H54 (cell line): ENCODE results near the gene ALDH3B2.
"Not testable (repeated sequence)": the region's sequence is repeated elsewhere in the genome, so short reads cannot be mapped to it uniquely, and the experiment has no call there.

ENCODE experiments used
- DNase-seq: peaks from one replicate; pipeline ENCODE4 v3.0.0; 2011; ENCODE audit warnings: low spot score, mixed read lengths; ENCODE audit not compliant: insufficient read length
- FAIRE-seq: peaks from 3 replicates; lab custom pipeline; 2011; peaks lifted over from hg19 to GRCh38; lab: Jason Lieb, UNC
- POLR2A ChIP-seq: IDR thresholded peaks from 2 replicates; pipeline ENCODE4 v1.6.1; 2011; ENCODE audit warnings: low read depth, mild to moderate bottlenecking, low read length

The ALDH3B2 gene

DNA sequence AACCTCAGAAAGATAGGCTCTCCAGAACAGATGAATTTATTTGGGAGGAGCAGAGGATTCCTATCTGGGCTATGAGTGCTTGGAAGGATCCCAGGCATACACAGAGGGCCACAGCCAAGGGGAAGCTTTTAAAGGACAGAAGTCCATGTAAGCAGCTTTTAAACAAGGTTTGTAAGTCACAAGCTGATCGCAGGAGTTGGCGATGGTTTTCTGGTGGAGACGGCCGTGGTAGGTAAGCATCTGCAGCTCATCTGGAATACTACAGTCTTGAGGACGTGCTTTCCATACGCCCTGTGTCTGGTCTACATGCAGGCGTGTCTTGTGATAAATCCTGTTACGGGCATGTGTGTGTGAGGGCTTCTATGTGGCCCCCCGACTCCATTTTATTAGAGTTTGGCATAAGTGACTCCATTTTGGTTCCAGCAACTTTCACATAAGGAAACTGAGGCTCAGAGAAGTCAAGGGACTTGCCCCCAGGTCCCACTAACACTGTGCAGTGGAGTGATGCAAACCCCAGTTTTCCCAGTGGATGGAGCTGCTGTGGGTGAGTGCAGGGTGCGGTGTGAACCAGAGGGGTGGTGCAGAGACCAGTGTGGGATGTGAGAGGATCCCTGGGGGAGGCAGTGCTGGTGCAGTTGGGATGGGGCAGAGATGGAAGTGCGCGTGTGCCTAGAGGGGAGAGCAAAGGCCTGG lies 12.1 kb downstream of the ALDH3B2 start:
- no peak for TF ChIP-seq POLR2A
- DNase-seq (no peak), FAIRE-seq (no peak)

DNA sequence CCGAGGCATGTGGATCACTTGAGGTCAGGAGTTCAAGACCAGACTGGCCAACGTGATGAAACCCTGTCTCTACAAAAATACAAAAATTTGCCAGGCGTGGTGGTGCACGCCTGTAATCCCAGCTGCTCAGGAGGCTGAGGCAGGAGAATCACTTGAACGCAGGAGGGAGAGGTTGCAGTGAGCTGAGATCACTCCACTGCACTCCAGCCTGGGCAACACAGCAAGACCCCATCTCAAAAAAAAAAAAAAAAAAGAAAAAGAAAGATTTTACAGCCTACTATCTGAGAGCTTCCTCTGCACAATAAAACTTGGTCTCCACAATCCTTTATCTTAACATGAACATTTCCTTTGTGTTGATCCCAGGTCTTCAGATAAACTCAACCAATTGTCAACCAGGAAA lies 13.7 kb downstream of the ALDH3B2 start:
- FAIRE-seq, DNase-seq: not testable (repeated sequence)

DNA sequence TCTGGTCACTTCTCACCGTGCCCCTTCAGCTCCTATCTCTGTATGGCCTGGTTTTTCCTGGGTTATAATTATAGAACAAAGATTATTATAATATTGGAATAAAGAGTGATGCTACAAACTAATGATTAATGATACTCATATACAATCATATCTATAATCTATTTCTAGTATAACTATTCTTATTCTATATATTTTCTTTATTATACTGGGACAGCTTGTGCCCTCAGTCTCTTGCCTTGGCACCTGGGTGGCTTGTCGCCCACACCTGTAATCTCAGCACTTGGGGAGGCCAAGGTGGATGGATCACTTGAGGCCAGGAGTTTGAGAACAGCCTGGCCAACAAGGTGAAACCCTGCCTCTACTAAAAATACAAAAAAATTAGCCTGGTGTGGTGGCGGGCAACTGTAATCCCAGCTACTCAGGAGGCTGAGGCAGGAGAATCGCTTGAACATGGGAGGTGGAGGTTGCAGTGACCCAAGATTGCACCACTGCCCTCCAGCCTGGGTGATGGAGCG lies 14.7 kb downstream of the ALDH3B2 start:
- DNase-seq, FAIRE-seq: not testable (repeated sequence)

DNA sequence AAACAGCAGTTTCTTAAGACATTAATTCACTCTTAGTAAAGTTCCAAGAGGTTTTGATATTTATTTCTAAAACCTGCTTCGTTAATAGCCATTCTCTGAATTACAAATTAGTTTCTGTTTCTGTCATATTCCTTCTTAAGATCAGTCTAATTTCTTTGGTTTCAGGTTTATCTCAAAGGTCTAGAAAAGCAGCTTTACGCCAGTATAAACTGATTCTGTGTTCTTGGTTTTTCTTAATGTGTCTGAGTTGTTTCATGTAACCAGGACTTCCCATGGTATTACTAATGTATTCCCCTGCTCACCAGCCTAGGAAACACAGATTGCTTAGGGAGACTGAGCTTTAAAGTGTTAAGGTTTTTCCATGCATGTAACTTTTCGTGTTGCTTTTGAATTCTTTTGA lies 17.1 kb downstream of the ALDH3B2 start:
- FAIRE-seq (no peak), DNase-seq (no peak)
- no peak for TF ChIP-seq POLR2A

DNA sequence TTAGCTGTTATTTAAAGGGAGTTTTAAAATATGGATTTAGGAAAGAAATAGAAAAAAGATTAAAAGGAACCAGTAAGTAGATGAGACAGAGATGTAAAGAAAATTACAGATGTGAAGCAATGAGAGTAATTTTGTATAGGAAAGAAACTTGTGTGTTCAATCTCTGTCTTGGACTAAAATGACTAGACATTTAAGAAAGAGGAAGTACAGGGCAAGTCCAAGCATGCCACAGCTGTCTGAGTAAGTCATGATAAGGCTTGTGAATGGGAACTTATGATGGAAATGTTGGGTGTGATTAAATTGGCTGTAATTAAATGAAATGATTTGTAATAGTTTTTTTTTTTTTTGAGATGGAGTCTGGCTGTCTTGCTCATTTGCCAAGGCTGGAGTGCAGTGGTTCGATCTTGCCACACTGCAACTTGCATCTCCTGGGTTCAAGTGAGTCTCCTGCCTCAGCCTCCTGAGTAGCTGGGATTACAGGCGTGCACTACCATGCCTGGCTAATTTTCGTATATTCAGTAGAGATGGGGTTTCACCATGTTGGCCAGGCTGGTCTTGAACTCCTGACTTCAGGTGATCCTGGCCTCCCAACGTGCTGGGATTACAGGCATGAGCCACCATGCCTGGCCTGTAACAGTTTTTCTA lies 18.0 kb downstream of the ALDH3B2 start:
- FAIRE-seq: no peak
- no peak for DNase-seq
- TF ChIP-seq POLR2A: no peak

DNA sequence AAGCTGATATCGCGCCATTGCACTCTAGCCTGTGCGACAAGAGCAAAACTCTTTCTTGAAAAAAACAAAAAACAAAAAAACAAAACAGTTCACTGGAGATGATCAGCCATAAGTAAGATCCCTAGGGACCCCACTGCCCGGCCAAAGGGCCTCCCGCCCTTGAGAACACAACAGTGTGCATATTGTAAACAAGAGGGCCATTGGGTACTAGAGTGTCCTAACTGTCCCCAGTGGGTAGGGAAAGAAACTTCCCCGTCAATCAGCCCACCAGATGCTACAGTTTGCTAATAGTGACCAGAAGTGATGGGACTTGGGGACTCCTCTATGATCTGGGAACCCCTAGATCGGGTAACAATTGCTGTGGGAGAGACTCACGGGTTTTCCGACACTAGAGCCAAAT lies 20.2 kb downstream of the ALDH3B2 start:
- FAIRE-seq (no peak), DNase-seq (no peak)
- TF ChIP-seq POLR2A: no peak

DNA sequence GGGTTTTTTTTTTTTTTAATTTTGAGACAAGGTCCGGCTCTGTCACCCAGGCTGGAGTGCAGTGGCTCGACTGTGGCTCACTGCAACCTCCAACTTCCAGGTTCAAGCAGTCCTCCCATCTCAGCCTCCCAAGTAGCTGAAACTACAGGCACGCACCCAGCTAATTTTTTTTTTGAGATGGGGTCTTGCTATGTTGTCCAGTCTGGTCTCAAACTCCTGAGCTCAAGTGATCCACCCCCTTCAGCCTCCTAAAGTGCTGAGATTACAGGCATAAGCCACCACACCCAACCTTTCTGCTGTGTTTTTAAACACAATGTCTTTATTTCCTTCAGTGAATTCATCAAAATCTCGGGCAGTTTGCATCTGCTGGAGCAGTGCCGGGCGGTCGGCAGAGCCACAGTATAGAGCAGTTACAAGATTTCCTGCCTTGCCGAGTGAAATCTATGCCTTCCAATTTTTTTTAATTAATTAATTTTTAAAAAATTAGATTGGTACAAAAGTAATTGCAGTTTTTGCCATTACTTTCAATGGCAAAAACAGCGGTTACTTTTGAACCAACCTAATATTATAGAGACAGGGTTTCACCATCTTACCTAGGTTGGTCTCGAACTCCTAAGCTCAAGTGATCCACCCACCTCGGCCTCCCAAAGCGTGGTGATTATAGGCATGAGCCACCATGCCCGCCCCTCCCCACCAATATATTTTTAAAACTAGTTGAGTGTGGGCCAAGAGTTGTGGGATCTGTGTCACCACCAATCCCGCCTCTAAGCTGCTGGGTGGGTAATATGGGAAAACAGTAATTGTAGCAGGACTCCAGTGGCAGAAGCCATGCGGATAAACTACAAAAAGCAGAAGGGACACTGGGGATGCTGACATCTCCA lies 21.2 kb downstream of the ALDH3B2 start:
- FAIRE-seq: no peak
- DNase-seq: no peak
- TF ChIP-seq POLR2A: no peak

DNA sequence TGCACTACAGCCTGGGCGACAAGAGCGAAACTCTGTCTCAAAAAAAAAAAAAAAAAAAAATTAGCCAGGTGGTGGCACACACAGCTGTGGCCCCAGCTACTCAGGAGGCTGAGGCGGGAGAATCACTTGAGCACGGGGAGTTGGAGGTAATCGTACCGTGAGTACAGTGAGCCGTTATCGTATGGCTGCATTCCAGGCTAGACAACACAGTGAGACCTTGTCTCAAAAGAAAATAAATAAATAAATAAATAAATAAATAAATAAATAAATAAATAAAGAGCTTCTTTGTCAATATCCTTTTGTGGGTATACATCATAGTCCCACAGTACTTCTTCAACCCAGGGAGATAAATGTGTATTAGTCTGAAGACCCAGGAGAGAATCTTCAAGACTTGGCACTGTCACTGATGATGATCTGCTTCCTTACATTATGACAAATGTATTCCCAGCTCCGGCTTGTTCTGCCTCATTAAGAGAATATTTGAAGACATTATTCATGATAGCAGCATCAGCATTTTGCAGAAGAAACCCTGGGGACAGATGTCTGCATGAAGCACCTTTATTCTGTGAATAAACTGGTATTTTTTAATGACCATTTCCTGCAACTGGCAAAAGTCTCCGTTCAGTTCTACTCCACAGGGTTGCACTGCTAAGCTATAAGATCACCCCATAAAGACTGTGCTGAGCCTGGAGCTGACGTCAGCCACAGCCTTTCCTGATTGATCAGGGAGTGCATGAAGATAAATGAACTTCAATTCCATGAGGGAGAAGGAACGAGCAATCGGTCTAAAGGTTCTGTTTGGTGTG lies 22.2 kb downstream of the ALDH3B2 start:
- FAIRE-seq (no peak), DNase-seq (no peak)
- no peak for TF ChIP-seq POLR2A

DNA sequence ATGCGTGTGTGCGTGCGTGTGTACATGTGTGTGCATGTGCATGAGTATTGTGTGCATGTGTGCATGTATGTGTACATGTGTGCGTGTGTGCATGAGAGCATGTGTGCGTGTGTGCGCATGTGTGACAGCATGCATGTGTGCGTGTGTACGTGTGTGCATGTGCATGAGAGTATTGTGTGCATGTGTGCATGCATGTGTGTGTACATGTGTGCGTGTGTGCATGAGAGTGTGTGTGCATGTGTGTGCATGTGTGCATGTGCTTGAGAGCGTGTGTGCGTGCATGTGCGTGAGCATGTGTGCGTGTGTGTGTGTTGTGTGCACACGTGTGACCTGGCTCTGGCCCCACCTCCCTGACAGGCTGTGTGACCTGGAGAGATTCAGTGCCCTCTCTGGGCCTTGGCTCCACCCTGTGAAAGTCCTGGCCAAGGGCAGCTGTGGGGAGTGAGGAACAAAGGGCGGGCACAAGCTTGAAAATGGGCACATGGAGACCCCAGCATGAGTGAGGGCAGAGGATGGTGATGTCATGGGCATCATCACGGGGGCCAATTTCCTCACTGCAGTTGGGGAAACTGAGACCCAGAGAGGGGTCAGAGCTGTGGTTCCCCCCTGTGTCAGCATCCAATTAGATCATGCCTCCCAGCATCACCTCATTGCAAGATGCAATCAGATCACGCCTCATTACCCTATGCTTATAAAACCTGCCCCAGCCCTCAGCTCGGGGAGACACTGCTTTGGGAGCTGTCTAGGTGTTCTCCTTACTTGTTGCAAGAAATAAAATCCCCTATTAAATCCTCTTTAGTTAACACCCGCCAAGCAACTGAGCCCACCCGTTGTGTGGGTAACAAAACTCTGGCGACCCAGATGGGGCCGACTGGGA lies 24.6 kb downstream of the ALDH3B2 start:
- no peak for TF ChIP-seq POLR2A
- FAIRE-seq (no peak), DNase-seq (no peak)

DNA sequence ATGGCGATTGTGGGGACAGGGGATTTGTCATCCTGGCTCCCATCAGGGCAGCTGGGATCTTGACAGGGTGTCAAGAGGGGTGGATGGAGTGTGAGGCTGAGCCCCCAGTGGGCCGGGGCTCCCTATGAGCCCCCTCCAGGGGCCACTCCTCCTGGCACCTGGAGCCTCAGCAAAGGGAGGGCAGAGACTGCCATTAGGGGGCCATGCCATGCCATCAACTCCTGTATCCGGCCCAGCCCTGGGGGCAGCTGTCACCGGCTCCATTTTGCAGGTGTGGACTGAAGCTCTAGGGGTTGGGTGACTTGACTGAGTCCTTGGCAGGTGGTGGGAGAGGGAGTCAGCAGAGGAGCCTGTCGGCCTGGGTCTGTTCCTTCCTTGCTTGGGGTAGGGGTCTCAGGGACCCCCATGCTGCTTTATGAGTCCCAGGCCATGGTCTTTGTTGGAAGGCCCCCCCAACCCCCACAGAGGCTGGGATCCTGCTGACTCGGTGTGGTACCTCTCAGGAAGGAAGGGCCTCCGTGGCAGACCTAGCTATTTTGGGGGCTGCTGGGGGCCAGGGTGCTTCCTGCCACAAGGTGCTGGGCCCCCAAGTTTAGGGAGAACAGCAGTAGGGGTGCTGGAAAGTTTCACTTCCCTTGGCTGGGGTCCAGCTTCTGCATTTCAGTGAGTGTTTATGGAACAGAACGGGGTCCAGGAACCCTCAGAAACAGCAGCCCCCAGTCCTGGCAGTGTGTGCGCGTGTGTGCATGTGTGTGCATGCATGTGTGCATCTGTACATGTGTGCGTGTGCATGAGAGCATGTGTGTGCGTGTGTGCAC lies 25.4 kb downstream of the ALDH3B2 start:
- no peak for TF ChIP-seq POLR2A
- no peak for FAIRE-seq
- DNase-seq: no peak

DNA sequence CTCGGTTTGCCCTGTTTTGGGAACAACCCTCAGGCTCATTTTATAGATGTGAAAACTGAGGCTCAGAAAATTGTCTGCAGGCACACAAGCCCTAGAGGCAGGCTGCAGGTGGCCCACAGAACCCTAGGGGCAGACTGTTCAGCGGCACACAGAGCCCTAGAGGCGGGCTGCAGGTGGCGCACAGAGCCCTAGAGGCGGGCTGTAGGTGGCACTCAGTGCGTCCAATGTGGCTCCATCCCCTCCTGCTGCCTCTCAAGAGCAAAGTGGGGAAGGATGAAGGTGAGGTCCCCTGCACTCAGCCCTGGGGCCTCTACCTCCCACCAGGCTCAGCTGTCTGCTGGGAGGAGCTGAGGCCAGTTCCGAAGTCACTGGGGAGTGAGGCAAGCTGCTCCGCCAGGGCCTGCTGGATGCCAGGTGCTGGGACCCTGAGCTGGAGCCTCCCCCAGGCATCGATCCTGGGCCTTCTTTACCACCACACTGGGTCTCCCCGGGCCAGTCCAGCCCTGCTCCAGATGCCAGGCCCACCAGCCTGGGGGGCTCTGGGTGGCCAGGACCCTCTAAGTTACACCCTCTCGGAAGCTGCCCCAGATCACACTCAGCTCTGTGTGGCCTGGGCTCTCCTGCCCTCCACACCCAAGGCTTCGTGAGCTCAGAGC lies 26.2 kb downstream of the ALDH3B2 start:
- no peak for TF ChIP-seq POLR2A
- no peak for FAIRE-seq
- DNase-seq: no peak
